GM18505 (cell line): ENCODE measurements around the gene COX18.

Source experiments
- ATAC-seq: cut with Tn5 transposase; IDR thresholded peaks from one replicate; pipeline ENCODE4 v1.9.1; 2021; ENCODE audit not compliant: unreplicated experiment
- POLR2A ChIP-seq: IDR thresholded peaks from 4 replicates; pipeline ENCODE4 v1.6.1; 2011; ENCODE audit warnings: borderline replicate concordance; ENCODE audit not compliant: insufficient read depth, insufficient read length; ENCODE audit errors: extremely low read depth

The COX18 gene

GRCh38 chr4:73070074-73070390 lies 516 bp upstream of the COX18 start:
- TF ChIP-seq POLR2A: no peak
- peak; percentile 5 for ATAC-seq

GRCh38 chr4:73068491-73069337 lies 802 bp downstream of the COX18 start:
- no peak for TF ChIP-seq POLR2A
- ATAC-seq: peak; percentile 3

GRCh38 chr4:73067971-73068394 lies 1.5 kb downstream of the COX18 start:
- TF ChIP-seq POLR2A: no peak
- ATAC-seq: no peak

GRCh38 chr4:73066928-73067327 lies 2.6 kb downstream of the COX18 start:
- no peak for ATAC-seq
- no peak for TF ChIP-seq POLR2A

- no peak for ATAC-seq
- TF ChIP-seq POLR2A: no peak
These were observed 3.1 kb downstream of the COX18 start for GRCh38 chr4:73066445-73066844.

- no peak for TF ChIP-seq POLR2A
- no peak for ATAC-seq
These were observed 5.0 kb downstream of the COX18 start for GRCh38 chr4:73064536-73064935.

GRCh38 chr4:73055241-73055897 lies 14.1 kb downstream of the COX18 start:
- no peak for TF ChIP-seq POLR2A
- ATAC-seq: peak; percentile 74

GRCh38 chr4:73053974-73054480 lies 15.5 kb downstream of the COX18 start:
- no peak for TF ChIP-seq POLR2A
- ATAC-seq: no peak

GRCh38 chr4:73053076-73053475 lies 16.4 kb downstream of the COX18 start:
- no peak for TF ChIP-seq POLR2A
- no peak for ATAC-seq

GRCh38 chr4:73051625-73052024 lies 17.9 kb downstream of the COX18 start:
- no peak for TF ChIP-seq POLR2A

GRCh38 chr4:73045879-73046278 lies 23.6 kb downstream of the COX18 start:
- ATAC-seq: no peak
- TF ChIP-seq POLR2A: no peak

More at GRCh38 chr4:73051625-73052024, 17.9 kb downstream of the COX18 start:
- ATAC-seq: no peak

- no peak for ATAC-seq
- no peak for TF ChIP-seq POLR2A
These were observed 32.5 kb downstream of the COX18 start for GRCh38 chr4:73037057-73037456.

GRCh38 chr4:73036123-73036522 lies 33.4 kb downstream of the COX18 start:
- no peak for ATAC-seq
- TF ChIP-seq POLR2A: no peak

- no peak for TF ChIP-seq POLR2A
- ATAC-seq: no peak
These were observed 34.6 kb downstream of the COX18 start for GRCh38 chr4:73034896-73035295.
